Hematopoietic multipotent progenitor cell treated with erythropoietin and hydrocortisone succinate and interleukin-3 and kit ligand, for 17 days (in vitro differentiated cells): ENCODE measurements around the gene EIF4G3.
"Not testable (repeated sequence)": the region's sequence is repeated elsewhere in the genome, so short reads cannot be mapped to it uniquely, and the experiment has no call there.

ENCODE experiments used
- DNase-seq: peaks from one replicate; pipeline ENCODE4 v3.0.0-alpha.2; 2015; ENCODE audit warnings: low spot score

The EIF4G3 gene

GRCh38 chr1:21176586-21177555 lies at the start of gene EIF4G3:
TSS of gene EIF4G3 (minus strand) at chr1:21176897. CDS start at chr1:21002742, 174,155 bp downstream.
- DNase-seq = peak; percentile 93

- DNase-seq = no peak
These were observed 48.4 kb upstream of the EIF4G3 start for GRCh38 chr1:21225065-21225464.

DNA sequence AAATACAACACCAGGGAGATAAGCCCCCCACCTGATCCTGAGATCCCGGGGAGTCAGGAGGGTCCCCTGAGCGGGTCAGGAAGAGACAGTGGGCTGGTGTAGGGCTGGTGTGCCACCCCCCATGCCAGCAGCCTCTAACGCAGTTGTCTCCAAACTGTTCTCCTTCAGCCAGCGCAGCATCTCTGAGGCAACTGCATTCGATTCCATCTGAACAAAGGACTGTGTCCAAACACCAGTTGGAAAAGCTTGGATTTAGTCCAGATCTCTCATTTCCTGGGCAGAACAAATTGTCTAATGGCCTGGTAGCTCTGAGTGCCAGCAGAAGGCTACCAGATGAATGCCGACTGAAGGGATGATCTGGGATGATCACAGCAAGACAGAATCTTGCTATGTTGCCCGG lies 44.1 kb upstream of the EIF4G3 start:
- DNase-seq = no peak

GRCh38 chr1:21219674-21220073 lies 43.0 kb upstream of the EIF4G3 start:
- DNase-seq = no peak

GRCh38 chr1:21217812-21218596 lies 41.3 kb upstream of the EIF4G3 start:
- peak; percentile 46 for DNase-seq

DNA sequence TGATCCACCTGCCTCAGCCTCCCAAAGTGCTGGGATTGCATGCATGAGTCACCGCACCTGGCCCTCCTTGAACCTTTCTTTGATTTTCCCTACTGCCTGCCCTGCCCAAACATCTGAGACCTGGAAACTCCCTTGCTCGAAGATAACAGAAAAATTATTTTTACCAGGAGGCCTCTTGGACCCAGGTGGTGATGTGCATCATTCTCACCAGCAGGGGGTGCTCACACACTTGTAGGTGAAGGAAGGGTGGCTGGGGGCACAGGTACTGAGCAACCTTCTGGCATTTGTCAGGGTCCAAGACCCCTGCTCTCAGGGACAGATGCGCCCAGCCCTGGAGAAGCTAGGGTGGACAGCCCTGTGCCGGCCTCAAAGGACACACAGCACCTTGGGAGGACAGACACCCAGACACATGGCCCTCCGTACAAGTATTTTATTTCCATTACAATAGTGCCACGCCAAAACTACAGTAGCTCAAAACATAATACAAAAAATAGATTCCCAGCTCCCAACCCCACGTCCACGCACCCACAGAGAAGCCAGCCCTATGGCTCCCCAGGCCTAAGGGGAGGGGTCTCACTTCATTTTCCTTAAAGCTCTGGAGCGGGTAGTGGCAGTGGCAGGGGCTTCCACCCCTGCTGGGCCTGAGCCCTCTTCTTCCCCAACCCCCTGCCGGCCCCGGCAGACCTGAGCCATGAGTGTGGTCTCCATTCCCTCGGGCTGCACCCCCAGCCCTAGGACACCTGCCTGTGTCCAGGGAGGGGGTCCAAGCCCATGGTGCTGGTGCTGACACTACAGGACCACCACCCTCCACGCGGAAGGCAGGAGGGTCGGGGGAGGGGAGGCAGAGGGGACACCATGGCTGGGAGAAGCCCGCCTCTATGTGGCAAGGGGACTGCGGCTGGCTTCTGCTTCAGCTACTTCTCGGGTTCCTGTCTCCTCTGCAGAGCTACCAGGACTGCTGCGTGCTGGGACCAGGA lies 40.4 kb upstream of the EIF4G3 start:
- peak; percentile 73 for DNase-seq

DNA sequence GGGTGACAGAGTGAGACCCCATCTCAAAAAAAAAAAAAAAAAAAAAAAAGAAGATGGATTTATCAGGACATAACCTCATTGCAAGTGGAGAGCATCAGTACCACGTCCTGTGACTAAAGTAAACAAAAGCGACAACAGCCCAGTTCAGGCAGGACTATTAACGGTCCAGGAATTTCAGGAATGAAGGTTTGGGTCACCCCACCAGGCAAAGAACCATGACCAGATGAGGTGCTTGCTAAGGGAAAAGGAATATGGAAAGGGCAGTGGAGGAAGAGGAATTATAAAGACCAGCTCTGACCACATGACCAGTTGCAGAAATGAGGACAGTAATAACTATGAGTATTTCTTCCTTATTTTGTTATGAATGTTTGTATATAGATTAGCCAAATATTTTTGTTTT lies 35.4 kb upstream of the EIF4G3 start:
- no peak for DNase-seq

- DNase-seq = not testable (repeated sequence)
These were observed 31.5 kb upstream of the EIF4G3 start for GRCh38 chr1:21208137-21208700.

DNA sequence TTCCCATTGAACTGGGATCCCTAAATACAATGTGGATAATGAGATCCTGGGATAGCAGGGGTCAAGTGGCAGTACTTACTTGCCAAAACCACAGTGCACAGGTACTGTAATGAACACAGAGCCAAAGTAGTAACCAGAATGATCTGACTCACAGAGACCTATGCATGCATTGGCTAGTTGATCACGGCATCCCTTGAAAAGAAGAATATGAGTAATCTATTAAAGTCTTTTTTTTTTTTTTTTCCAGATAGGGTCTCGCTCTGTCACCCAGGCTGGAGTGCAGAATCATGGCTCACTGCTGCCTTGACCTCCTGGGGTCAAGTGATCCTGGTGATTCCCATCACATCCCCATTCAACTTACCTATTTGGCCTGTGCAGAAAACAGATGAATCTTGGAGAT lies 29.4 kb upstream of the EIF4G3 start:
- DNase-seq = no peak

GRCh38 chr1:21205416-21205815 lies 28.7 kb upstream of the EIF4G3 start:
- no peak for DNase-seq

DNA sequence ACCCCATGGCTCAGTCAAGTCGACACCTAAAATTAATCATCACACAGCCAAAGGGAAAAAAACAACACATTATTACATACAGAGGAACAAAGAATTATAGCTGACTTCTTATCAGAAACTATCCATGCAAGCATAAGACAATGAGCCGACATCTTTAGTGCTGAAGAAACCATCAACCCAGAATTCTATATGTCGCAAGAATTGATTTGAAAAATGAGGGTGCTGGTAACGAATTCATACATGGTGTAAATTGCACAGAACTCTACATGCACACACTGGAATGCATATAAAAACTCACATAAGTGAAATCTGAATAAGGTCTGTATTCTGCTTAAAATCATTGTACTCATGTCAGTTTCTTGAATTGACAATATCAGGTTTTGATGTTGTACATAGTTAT lies 25.0 kb upstream of the EIF4G3 start:
- no peak for DNase-seq

DNA sequence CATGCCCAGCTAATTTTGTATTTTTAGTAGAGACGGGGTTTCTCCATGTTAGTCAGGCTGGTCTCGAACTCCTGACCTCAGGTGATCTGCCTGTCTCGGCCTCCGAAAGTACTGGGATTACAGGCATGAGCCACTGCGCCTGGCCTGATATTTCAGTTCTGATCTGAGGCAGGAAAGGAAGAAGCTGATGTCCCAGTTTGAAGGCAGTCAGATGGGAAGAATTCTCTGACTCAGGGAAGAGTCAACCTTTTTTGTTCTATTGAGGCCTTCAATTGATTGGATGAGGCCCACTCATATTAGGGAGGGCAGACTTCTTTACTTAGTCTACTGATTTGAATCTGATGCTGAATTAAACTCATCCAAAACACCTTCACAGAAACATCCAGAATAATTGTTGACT lies 24.5 kb upstream of the EIF4G3 start:
- not testable (repeated sequence) for DNase-seq

DNA sequence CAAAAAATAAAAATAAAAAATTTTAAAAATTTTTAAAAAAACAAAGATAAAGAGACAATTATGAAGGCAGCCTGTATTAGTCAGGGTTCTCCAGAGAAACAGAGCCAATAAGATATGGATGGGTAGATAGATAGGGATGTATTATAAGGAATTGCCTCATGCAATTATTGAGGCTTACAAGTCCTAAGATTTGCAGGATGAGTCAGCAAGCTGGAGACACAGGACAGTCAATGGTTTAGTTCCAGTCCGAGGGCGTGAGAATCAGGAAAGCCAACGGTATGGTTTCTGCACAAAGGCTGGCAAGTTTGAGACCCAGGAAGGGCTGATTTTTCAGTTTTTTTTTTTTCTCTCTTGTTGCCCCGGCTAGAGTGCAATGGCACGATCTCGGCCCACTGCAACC lies 24.1 kb upstream of the EIF4G3 start:
- DNase-seq = no peak

DNA sequence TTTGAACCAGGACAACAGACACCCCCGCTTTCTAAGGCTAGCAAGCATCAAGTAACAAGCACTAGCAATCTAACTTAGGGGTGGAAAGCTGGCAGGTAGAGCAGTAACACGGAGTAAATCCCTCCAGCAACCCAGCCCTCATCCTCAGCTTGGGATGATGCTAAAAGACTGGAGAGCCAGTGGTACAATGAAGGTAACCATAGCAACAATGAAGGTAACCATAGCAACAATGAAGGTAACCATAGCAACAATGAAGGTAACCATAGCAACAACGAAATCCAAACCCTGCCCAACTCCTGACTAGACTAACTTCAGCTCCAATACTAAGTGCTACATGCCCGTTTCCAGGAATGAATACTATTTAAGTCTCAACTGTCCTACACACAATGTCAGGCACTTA lies 22.2 kb upstream of the EIF4G3 start:
- no peak for DNase-seq

GRCh38 chr1:21192871-21193270 lies 16.2 kb upstream of the EIF4G3 start:
- DNase-seq = no peak

DNA sequence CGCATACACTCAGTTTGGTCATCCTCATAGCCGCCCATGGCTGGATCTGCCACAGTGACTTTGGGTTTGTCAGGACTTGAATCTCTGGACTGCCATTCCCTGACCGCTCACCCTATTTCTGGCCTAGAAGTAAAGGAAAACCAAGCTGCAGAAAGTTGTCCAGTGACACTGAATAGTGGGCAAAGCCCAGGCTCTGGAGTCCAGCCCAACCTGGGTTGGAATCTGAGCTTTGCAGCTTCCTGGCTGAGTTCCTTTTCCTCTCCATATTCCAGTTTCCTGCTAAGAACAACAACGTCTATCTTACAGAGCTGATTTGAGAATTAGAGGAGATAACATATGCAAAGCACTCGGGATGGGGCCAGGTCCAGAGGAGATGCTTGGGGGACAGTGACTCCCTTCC lies 15.6 kb upstream of the EIF4G3 start:
- no peak for DNase-seq

GRCh38 chr1:21190771-21191170 lies 14.1 kb upstream of the EIF4G3 start:
- DNase-seq = peak; percentile 47

DNA sequence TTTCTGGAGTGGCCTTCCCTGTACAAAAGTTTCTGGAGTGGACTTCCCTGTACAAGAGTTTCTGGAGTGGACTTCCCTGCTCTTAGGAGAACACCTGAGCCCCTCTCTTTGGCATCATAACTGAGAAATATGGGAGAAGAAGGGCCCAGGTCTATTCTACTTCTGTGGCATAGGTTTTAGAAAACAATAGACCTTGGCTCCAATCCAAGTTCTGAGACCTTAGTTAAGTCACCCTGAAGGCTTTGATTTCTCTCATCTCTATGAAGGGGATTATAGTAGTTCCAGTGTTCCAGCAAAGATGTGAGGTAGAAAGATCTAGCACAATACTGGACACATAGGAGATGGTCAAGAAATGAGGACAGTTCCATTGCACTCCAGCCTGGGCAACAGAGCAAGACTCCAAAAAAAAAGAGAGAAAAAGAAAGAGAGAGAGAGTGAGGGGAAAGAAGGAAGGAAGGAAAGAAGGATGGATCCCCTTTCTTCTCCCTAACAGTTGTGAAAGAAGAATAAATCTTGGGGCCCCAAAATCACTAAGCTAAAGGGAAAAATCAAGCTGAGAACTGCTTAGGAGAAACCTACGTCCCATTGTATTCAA lies 13.3 kb upstream of the EIF4G3 start:
- DNase-seq = no peak

GRCh38 chr1:21189421-21189820 lies 12.7 kb upstream of the EIF4G3 start:
- peak; percentile 55 for DNase-seq

GRCh38 chr1:21188235-21188634 lies 11.5 kb upstream of the EIF4G3 start:
- DNase-seq = no peak

GRCh38 chr1:21185221-21185731 lies 8.6 kb upstream of the EIF4G3 start:
- no peak for DNase-seq
